KMS-11 (cell line): ENCODE measurements around the gene FARS2.

Source experiments
- H2AFZ ChIP-seq: fragments of 200-600 bp; sonication (generic); 2 replicates; pipeline ENCODE4 v1.6.1; 2016; ENCODE audit warnings: antibody characterized with exemption, mixed run types, low read depth
- H3K27ac ChIP-seq: fragments of 200-600 bp; sonication (generic); 2 replicates; pipeline ENCODE4 v1.6.1; 2016; ENCODE audit warnings: mild to moderate bottlenecking, mixed run types
- H3K27me3 ChIP-seq: fragments of 200-600 bp; sonication (generic); 2 replicates; pipeline ENCODE4 v1.6.1; 2017; ENCODE audit warnings: mild to moderate bottlenecking, low read depth, mixed run types, moderate library complexity; ENCODE audit not compliant: insufficient read depth
- H3K36me3 ChIP-seq: fragments of 200-600 bp; sonication (generic); 2 replicates; pipeline ENCODE4 v1.6.1; 2017; ENCODE audit warnings: mild to moderate bottlenecking, mixed run types; ENCODE audit not compliant: insufficient read depth
- H3K4me1 ChIP-seq: fragments of 200-600 bp; sonication (generic); 2 replicates; pipeline ENCODE4 v1.6.1; 2016; ENCODE audit warnings: mild to moderate bottlenecking, low read depth, mixed run types; ENCODE audit not compliant: poor library complexity, severe bottlenecking
- H3K4me2 ChIP-seq: fragments of 200-600 bp; sonication (generic); 2 replicates; pipeline ENCODE4 v1.7.0; 2016; ENCODE audit warnings: mild to moderate bottlenecking, mixed run types
- H3K4me3 ChIP-seq: fragments of 200-600 bp; sonication (generic); IDR thresholded peaks from 2 replicates; pipeline ENCODE4 v1.6.1; 2017; ENCODE audit warnings: low read depth, low read length, mixed read lengths; ENCODE audit not compliant: insufficient read depth
- H3K79me2 ChIP-seq: fragments of 200-600 bp; sonication (generic); 2 replicates; pipeline ENCODE4 v1.6.1; 2016; ENCODE audit warnings: low read depth, mixed run types; ENCODE audit not compliant: insufficient read depth
- H3K9ac ChIP-seq: fragments of 200-600 bp; sonication (generic); 2 replicates; pipeline ENCODE4 v1.6.1; 2016; ENCODE audit warnings: mild to moderate bottlenecking, mixed run types
- H4K20me1 ChIP-seq: fragments of 200-600 bp; sonication (generic); 2 replicates; pipeline ENCODE4 v1.6.1; 2016; ENCODE audit warnings: mild to moderate bottlenecking, mixed run types; ENCODE audit not compliant: insufficient read depth
- CTCF ChIP-seq: fragments of 200-600 bp; sonication (generic); conservative IDR thresholded peaks from 2 replicates; pipeline ENCODE4 v1.6.1; 2017; ENCODE audit warnings: low read depth, mild to moderate bottlenecking, antibody characterized with exemption, low read length, moderate library complexity, mixed read lengths

FARS2 gene

DNA sequence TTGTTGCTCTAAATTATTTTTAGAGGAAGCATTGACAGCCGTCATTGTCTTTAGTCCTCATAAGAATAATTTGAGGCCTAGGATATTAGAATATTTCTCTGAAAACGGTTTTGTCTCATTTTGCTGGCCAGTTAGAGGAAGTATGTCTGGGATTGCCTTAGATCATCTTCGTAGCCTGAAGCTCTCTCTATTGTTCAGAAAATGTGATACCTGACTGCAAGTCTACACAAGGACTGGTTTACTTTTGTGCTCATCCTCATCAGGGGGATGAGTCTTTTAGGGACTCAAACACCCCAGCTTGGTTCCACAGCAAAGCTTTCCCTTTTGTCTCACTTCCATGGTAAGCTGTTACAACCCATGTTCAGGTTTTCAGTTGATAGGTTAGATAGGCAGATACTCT lies 141.8 kb downstream of the FARS2 start:
- Histone ChIP-seq H3K27ac (no peak overlapping the region), H2AFZ (no peak overlapping the region), H3K79me2 (peaks cover 5% of the 10 kb centered on the region; the same call in 1 of the 2 replicates), H3K4me3 (no peak overlapping the region), H4K20me1 (no peaks in the 10 kb centered on the region), H3K4me2 (no peak overlapping the region), H3K27me3 (no peaks in the 10 kb centered on the region), H3K4me1 (no peaks in the 10 kb centered on the region), H3K9ac (no peak overlapping the region), H3K36me3 (no peaks in the 10 kb centered on the region)
- TF ChIP-seq CTCF, result no peak

DNA sequence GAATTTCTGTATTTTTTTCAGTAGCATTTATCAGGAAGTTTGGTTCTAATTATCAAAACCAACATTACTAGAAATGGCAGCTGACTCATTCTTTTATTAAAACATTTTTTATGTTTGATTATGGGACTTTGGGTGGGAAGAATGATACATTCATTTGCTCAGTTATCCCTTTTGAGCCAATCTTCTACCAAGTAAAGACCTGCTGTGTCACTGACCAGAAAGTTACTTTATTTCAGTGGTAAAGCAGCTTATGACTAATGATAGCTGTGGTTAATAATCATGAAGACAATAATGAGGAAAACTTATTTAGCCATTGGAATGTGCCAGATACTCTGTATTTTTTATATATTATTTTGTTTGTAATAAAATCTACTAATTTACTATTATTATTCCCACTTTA lies 142.3 kb downstream of the FARS2 start:
- Histone ChIP-seq H3K4me1 (no peaks in the 10 kb centered on the region), H3K79me2 (peaks cover 5% of the 10 kb centered on the region; the same call in 1 of the 2 replicates), H3K4me3 (no peak overlapping the region), H3K4me2 (no peak overlapping the region), H3K36me3 (no peaks in the 10 kb centered on the region), H2AFZ (no peak overlapping the region), H3K27me3 (no peaks in the 10 kb centered on the region), H3K27ac (no peak overlapping the region), H4K20me1 (no peaks in the 10 kb centered on the region), H3K9ac (no peak overlapping the region)
- no peak for TF ChIP-seq CTCF

DNA sequence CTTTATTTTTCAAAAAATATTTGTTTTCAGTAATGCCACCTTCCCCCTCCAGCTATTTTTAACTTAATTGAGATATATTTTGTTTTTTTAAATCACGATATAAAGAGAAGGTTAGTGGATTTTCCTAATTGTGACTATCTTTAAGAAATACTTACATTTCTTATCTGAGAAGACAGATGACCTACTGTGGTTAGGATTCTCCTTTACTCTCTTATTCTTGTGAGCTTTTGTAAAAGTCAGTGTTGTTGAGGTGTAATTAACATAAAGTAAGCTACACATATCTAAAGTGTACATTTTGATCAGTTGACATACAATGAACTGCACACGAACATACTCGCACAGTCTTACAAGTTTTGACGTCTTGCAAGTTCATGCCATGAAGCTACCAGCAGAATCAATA lies 144.7 kb downstream of the FARS2 start:
- H3K27me3 ChIP-seq, result no peaks in the 10 kb centered on the region
- H3K36me3 ChIP-seq, result no peaks in the 10 kb centered on the region
- no peaks in the 10 kb centered on the region for H4K20me1 ChIP-seq
- peaks cover 5% of the 10 kb centered on the region; the same call in 1 of the 2 replicates for H3K79me2 ChIP-seq
- no peak overlapping the region for H3K4me3 ChIP-seq
- no peak for TF ChIP-seq CTCF
- no peak overlapping the region for H3K9ac ChIP-seq
- no peak overlapping the region for H2AFZ ChIP-seq
- H3K4me2 ChIP-seq, result no peak overlapping the region
- H3K4me1 ChIP-seq, result no peaks in the 10 kb centered on the region
- H3K27ac ChIP-seq, result no peak overlapping the region

DNA sequence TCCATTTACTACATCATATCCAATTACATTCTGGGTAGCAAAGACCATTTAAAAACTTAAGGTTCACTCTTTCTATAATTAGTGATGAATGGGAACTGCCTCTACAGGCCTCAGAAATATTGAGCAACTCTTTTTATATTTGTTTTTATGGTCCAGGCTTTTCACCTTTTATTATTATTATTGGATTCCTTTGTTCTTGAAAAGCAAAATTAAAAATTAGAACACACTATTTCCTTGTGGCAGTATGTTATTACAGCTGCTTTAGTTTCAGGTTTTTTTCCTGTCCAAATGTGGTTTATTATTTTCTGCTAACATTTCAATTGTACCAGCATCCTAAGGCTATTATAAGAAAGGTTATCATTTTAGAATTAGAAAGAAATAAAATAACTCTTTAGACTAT lies 150.1 kb downstream of the FARS2 start:
- no peak overlapping the region for H3K4me2 ChIP-seq
- H3K9ac ChIP-seq, result no peak overlapping the region
- H3K27me3 ChIP-seq, result no peaks in the 10 kb centered on the region
- H4K20me1 ChIP-seq, result no peaks in the 10 kb centered on the region
- H3K4me3 ChIP-seq, result no peak overlapping the region
- TF ChIP-seq CTCF, result no peak
- H3K36me3 ChIP-seq, result no peaks in the 10 kb centered on the region
- no peak overlapping the region for H3K27ac ChIP-seq
- no peaks in the 10 kb centered on the region for H3K79me2 ChIP-seq
- H2AFZ ChIP-seq, result no peak overlapping the region
- H3K4me1 ChIP-seq, result peaks cover 3% of the 10 kb centered on the region
